Stomach (tissue), 9 donors: Measurements from ENCODE around the gene SMOC2. TPM values are rescaled to one million over a fixed set of nuclear protein-coding genes. Genes with fewer than 3 reads are reported as not detected.

Experiments used
- DNase-seq, 2 donors: peaks; one replicate each; pipeline versions ENCODE4 v3.0.0 to v3.0.0-alpha.2; 2013 to 2019
- H3K27ac ChIP-seq, 5 donors: fragments of 200-600 bp in 4 of 5; sonication (generic) in 4 of 5; one replicate each; pipeline ENCODE4 v1.5.1; 2013 to 2019; ENCODE audit warnings: mild to moderate bottlenecking in 1 of 5, moderate library complexity in 1 of 5
- H3K27me3 ChIP-seq, 3 donors: fragments of 200-600 bp; sonication (generic); one replicate each; pipeline ENCODE4 v1.5.1; 2017 to 2019; ENCODE audit warnings: mixed run types in 1 of 3
- H3K36me3 ChIP-seq, 4 donors: fragments of 200-600 bp; sonication (generic); 1 replicate in 3 of 4; 2 replicates in 1 of 4; pipeline ENCODE4 v1.5.1; 2016 to 2019
- H3K4me1 ChIP-seq, 4 donors: fragments of 200-600 bp; sonication (generic); one replicate each; pipeline ENCODE4 v1.5.1; 2016 to 2019
- H3K4me3 ChIP-seq, 4 donors: fragments of 200-600 bp; sonication (generic) in 3 of 4; one replicate each; pipeline ENCODE4 v1.5.1; 2016 to 2019; ENCODE audit warnings: mild to moderate bottlenecking in 1 of 4
- H3K9me3 ChIP-seq, 4 donors: fragments of 200-600 bp; sonication (generic); one replicate each; pipeline ENCODE4 v1.5.1; 2016 to 2019
- CTCF ChIP-seq, 7 experiments: fragments of 450-650 bp in 4 of 7; fragments of 200-600 bp in 3 of 7; sonication (generic) in 3 of 7; IDR thresholded peaks; one replicate each; pipeline ENCODE4 v1.5.1; 2016 to 2019; ENCODE audit warnings: antibody characterized with exemption in 7 of 7, control low read depth in 2 of 7, mild to moderate bottlenecking in 1 of 7
- EP300 ChIP-seq: sonication (generic); formaldehyde crosslinking; IDR thresholded peaks from one replicate; pipeline ENCODE4 v1.6.1; 2017; ENCODE audit warnings: antibody characterized with exemption
- POLR2A ChIP-seq, 4 donors: fragments of 450-650 bp; IDR thresholded peaks; one replicate each; pipeline ENCODE4 v1.6.1; 2016; ENCODE audit warnings: antibody characterized with exemption in 4 of 4, control low read depth in 2 of 4, mild to moderate bottlenecking in 1 of 4, moderate library complexity in 1 of 4
- POLR2AphosphoS5 ChIP-seq, 3 donors: sonication (generic); formaldehyde crosslinking; IDR thresholded peaks; one replicate each; pipeline ENCODE4 v1.6.1; 2016; ENCODE audit warnings: antibody characterized with exemption in 3 of 3
- WGBS, 5 donors: extraction: QIAGEN DNeasy Blood & Tissue Kit in 3 of 5; methylation state at CpG; one replicate each; pipeline versions ENCODE4 v1.1.5 to v1.1.7; 2013 to 2018; 5-methylcytosine and 5-hydroxymethylcytosine counted together
- intact Hi-C: fragments of 100-400 bp; cut with DNase I; formaldehyde crosslinking; loops from one replicate; pipeline ENCODE4 v1.15.1; 2023; ENCODE audit warnings: low total_unique reads
- polyA plus RNA-seq, 3 donors: library from polyadenylated mRNA; stranded (reverse); fragments of 200-250 nt; gene quantifications; one replicate each; pipeline ENCODE4 v1.2.3, GENCODE V29; 2013
- total RNA-seq, 5 donors: library from RNA; depleted of rRNA; stranded (reverse); fragments of >200 nt; gene quantifications; one replicate each; pipeline versions ENCODE4 v1.1.0 to v1.2.3, GENCODE V29; 2014 to 2016
- donor health status: healthy with polysubstance abuse.
- donor health status: Bipolar disorder and iron deficiency.
- donor health status: healthy.

The SMOC2 gene
- total and polyA plus RNA-seq, 8 donors: 7.9 to 520 (median 76.9) TPM

- TF ChIP-seq POLR2AphosphoS5 (IDR thresholded peaks at IDR 0.05) (no peak), EP300 (no peak), CTCF (IDR thresholded peaks at IDR 0.05) (no peak), POLR2A (IDR thresholded peaks at IDR 0.05) (no peak)
- WGBS, 5 donors: 79 to 91% (median 86%) methylated on average over 8 of the region's 8 CpGs
- H3K27ac ChIP-seq: no peak overlapping the region
- no peaks in the 10 kb centered on the region for H3K27me3 ChIP-seq
- no peak for DNase-seq
- intact Hi-C loops: no loop called here
- peaks cover 0 to 4% (median 0%) of the 10 kb centered on the region in 4 donors for H3K4me1 ChIP-seq
- no peaks in the 10 kb centered on the region for H3K36me3 ChIP-seq
- no peak overlapping the region for H3K4me3 ChIP-seq
- no peaks in the 10 kb centered on the region for H3K9me3 ChIP-seq
These were observed 243.9 kb downstream of the SMOC2 start for GRCh38 chr6:168684906-168685305.

GRCh38 chr6:168686029-168686738, 245.2 kb downstream of the SMOC2 start:
- Histone ChIP-seq H3K9me3 (no peaks in the 10 kb centered on the region), H3K27ac (no peak overlapping the region), H3K4me3 (no peak overlapping the region), H3K36me3 (no peaks in the 10 kb centered on the region), H3K4me1 (peaks cover 0 to 4% (median 0%) of the 10 kb centered on the region in 4 donors), H3K27me3 (no peaks in the 10 kb centered on the region)
- intact Hi-C loops: no loop called here
- TF ChIP-seq POLR2A (IDR thresholded peaks at IDR 0.05) (no peak), POLR2AphosphoS5 (IDR thresholded peaks at IDR 0.05) (no peak), CTCF (IDR thresholded peaks at IDR 0.05) (no peak), EP300 (no peak)
- 76 to 83% (median 80%) methylated on average over 25 of the region's 25 CpGs for WGBS, 5 donors
- DNase-seq: no peak

- H3K36me3 ChIP-seq: no peaks in the 10 kb centered on the region
- no peaks in the 10 kb centered on the region for H3K9me3 ChIP-seq
- H3K4me1 ChIP-seq: peaks cover 0 to 4% (median 0%) of the 10 kb centered on the region in 4 donors
- TF ChIP-seq POLR2AphosphoS5 (IDR thresholded peaks at IDR 0.05): no peak
- no peak for TF ChIP-seq POLR2A (IDR thresholded peaks at IDR 0.05)
- TF ChIP-seq CTCF (IDR thresholded peaks at IDR 0.05): no peak
- no peak for TF ChIP-seq EP300
- no peaks in the 10 kb centered on the region for H3K27me3 ChIP-seq
- 59 to 70% (median 68%) methylated on average over 14 of the region's 14 CpGs for WGBS, 5 donors
- intact Hi-C loops: no loop called here
- no peak for DNase-seq
- no peak overlapping the region for H3K4me3 ChIP-seq
- no peak overlapping the region for H3K27ac ChIP-seq
These were observed 246.1 kb downstream of the SMOC2 start for GRCh38 chr6:168686831-168687730.

GRCh38 chr6:168690271-168690670, 249.3 kb downstream of the SMOC2 start:
- intact Hi-C loops: no loop called here
- H3K27me3 ChIP-seq: no peaks in the 10 kb centered on the region
- H3K27ac ChIP-seq: no peak overlapping the region
- H3K4me1 ChIP-seq: peaks cover 0 to 4% (median 0%) of the 10 kb centered on the region in 4 donors
- no peak for DNase-seq
- H3K4me3 ChIP-seq: no peak overlapping the region
- no peaks in the 10 kb centered on the region for H3K9me3 ChIP-seq
- H3K36me3 ChIP-seq: no peaks in the 10 kb centered on the region
- TF ChIP-seq CTCF (IDR thresholded peaks at IDR 0.05) (no peak), POLR2AphosphoS5 (IDR thresholded peaks at IDR 0.05) (no peak), POLR2A (IDR thresholded peaks at IDR 0.05) (no peak), EP300 (no peak)
- WGBS, 5 donors: 63 to 82% (median 68%) methylated on average over 7 of the region's 7 CpGs
